Measurements from ENCODE around the gene ACTL8. TPM values are rescaled to one million over a fixed set of nuclear protein-coding genes. Genes with fewer than 3 reads are reported as not detected.

ACTL8 gene
- total and polyA plus RNA-seq, 8 donors: not detected

DNA sequence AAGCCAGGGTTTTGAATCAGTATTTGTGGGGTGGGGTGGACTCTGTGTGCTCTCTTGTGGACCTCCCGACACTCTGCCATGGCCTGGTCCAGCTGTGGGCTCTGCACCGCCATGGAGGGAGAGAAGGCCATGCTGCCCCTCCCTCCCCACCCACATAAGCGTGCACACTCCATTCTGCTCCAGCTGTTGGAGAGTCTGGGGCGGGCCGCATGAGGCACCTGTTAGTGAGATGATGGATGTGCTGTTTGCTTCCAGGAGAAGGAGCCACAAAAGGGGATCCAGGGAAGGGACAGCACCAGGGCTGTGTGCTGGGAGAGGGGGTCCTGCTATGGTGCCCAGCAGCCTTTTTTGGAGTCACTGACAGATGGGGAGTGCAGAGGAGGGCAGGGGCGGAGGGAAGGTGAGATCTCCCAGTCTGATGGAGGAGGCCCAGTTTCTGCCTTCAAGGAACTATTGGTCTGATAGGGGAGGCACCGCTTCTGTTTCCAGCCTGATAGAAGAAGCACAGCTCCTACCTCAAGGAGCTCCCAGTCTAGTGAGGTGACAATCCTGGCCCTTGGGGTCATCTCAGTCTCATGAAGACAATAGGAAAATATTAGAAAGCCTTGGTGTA lies 101.5 kb downstream of the ACTL8 start:
- FAIRE-seq: no peak
- WGBS, 2 donors: 76 to 84% methylated on average over 7 of the region's 7 CpGs

DNA sequence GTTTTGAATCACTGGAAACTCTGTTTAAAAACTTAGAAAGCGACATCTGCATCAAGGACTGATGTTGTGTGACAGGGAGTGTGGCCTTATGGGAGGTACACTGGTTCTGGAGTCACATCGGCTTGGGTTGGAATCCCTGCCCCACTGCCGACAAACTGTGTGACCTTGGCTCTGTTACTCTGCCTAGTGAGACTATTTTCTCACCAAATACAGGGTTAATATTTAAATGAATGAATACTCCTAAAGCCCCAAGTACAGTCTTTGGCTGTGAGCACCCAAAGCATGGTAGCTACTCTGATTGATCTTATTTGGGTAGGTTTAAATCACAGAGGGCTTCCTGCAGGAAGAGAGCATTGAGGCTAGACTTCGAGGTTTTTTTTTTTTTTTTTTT lies 102.0 kb downstream of the ACTL8 start:
- FAIRE-seq: no peak
- Histone ChIP-seq H3K4me1 (no peaks in the 10 kb centered on the region), H3K36me3 (no peaks in the 10 kb centered on the region), H3K9me3 (no peaks in the 10 kb centered on the region), H3K4me3 (no peak overlapping the region), H3K27me3 (no peaks in the 10 kb centered on the region), H3K27ac (no peak overlapping the region)
- no peak for ATAC-seq
- TF ChIP-seq, protein P1, sequence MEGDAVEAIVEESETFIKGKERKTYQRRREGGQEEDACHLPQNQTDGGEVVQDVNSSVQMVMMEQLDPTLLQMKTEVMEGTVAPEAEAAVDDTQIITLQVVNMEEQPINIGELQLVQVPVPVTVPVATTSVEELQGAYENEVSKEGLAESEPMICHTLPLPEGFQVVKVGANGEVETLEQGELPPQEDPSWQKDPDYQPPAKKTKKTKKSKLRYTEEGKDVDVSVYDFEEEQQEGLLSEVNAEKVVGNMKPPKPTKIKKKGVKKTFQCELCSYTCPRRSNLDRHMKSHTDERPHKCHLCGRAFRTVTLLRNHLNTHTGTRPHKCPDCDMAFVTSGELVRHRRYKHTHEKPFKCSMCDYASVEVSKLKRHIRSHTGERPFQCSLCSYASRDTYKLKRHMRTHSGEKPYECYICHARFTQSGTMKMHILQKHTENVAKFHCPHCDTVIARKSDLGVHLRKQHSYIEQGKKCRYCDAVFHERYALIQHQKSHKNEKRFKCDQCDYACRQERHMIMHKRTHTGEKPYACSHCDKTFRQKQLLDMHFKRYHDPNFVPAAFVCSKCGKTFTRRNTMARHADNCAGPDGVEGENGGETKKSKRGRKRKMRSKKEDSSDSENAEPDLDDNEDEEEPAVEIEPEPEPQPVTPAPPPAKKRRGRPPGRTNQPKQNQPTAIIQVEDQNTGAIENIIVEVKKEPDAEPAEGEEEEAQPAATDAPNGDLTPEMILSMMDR (IDR thresholded peaks at IDR 0.05): no peak
- intact Hi-C loops (cut with DNase I): no loop called here
- WGBS, 2 donors: 41 to 42% methylated on average over 4 of the region's 4 CpGs
- DNase-seq: no peak

More for the DNA sequence above, 101.5 kb downstream of the ACTL8 start:
- Histone ChIP-seq H3K36me3 (no peaks in the 10 kb centered on the region), H3K4me1 (no peaks in the 10 kb centered on the region), H3K27me3 (no peaks in the 10 kb centered on the region), H3K9me3 (no peaks in the 10 kb centered on the region), H3K4me3 (no peak overlapping the region), H3K27ac (no peak overlapping the region)
- intact Hi-C loops (cut with DNase I): no loop called here
- DNase-seq (no peak), ATAC-seq (no peak)
- TF ChIP-seq, protein P1 (IDR thresholded peaks at IDR 0.05): no peak

DNA sequence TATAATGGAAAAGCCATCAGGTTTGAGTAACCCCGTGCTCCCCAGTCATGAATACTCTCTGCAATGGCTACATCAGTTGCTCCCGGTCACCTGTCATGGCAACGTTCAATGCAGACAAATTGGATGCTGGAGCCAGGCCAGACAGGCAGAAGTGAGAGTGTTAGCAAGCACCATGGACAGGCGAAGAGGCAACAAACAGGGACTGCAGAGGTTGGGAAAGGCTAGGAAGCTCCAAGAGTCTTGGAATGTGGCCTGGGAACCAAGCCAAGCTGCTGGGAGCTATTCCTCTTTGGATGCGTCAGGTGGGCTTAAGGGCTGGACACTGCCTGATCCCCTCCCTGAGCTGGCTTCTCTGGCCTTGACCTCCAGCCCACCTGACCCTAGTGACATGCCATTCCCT lies 102.9 kb downstream of the ACTL8 start:
- 54 to 62% methylated on average over 5 of the region's 5 CpGs for WGBS, 2 donors
- ATAC-seq (no peak), FAIRE-seq (no peak), DNase-seq (no peak)
- Histone ChIP-seq H3K27ac (no peak overlapping the region), H3K4me1 (no peaks in the 10 kb centered on the region), H3K36me3 (no peaks in the 10 kb centered on the region), H3K27me3 (no peaks in the 10 kb centered on the region), H3K9me3 (no peaks in the 10 kb centered on the region), H3K4me3 (no peak overlapping the region)
- TF ChIP-seq, protein P1 (IDR thresholded peaks at IDR 0.05): no peak
- intact Hi-C loops (cut with DNase I): no loop called here

DNA sequence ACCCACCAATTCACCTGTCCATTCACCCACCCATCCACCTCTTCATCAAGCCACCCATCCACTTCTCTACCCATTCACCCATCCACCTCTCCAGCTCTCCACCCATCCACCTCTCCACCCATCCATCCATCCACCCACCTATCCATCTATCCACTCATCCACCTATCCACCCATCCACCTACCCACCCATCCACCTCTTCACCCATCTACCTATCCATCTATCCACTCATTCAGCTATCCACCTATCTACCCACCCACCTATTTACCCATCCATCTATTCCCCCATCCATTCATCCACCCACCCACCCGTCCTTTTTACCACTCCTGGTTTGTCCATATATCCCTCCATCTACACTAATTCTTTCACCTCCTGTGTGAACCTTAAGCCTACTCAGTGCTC lies 105.7 kb downstream of the ACTL8 start:
- ATAC-seq (no peak), DNase-seq (no peak), FAIRE-seq (no peak)
- 44 to 62% methylated on average over 1 of the region's 1 CpG for WGBS, 2 donors
- intact Hi-C loops (cut with DNase I): no loop called here
- no peak overlapping the region for H3K4me3 ChIP-seq
- H3K27ac ChIP-seq: no peak overlapping the region
- H3K4me1 ChIP-seq: no peaks in the 10 kb centered on the region
- no peaks in the 10 kb centered on the region for H3K9me3 ChIP-seq
- H3K27me3 ChIP-seq: no peaks in the 10 kb centered on the region
- TF ChIP-seq, protein P1 (IDR thresholded peaks at IDR 0.05): no peak
- H3K36me3 ChIP-seq: no peaks in the 10 kb centered on the region

DNA sequence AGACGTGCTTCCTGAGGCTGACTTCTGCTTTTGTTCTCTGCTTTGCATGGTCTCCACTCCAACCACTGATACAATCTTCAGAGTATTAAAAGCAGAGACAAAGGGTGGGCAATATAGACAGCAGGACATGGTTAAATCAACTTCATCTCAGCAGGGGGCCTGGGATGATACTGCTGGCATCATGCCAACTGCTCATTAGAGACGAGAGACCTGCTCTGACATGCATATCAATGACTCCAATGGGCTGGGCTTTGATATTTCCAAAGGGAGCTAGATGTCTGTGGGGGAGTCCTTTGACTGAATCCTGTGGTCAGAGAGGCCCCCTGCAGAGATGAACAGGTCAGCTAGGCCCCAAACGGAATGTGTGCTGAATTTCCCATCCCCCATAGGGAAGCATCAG lies 106.6 kb downstream of the ACTL8 start:
- TF ChIP-seq, protein P1 (IDR thresholded peaks at IDR 0.05): no peak
- ATAC-seq: no peak
- Histone ChIP-seq H3K36me3 (no peaks in the 10 kb centered on the region), H3K27me3 (no peaks in the 10 kb centered on the region), H3K4me1 (no peaks in the 10 kb centered on the region), H3K9me3 (no peaks in the 10 kb centered on the region), H3K27ac (no peak overlapping the region), H3K4me3 (no peak overlapping the region)
- FAIRE-seq: no peak
- intact Hi-C loops (cut with DNase I): no loop called here
- DNase-seq: no peak
- WGBS, 2 donors: 34 to 45% methylated on average over 3 of the region's 3 CpGs
